WTC11 (cell line): ENCODE measurements around the gene SLC25A6.

Experiments used
- CTCF ChIP-seq: fragments of 200-600 bp; IDR thresholded peaks from 2 replicates; pipeline ENCODE4 v1.8.0; 2022; ENCODE audit warnings: antibody characterized with exemption
- E2F5 ChIP-seq: sonication (generic); formaldehyde crosslinking; IDR thresholded peaks from 2 replicates; pipeline ENCODE4 v1.8.1; 2022; ENCODE audit warnings: mild to moderate bottlenecking, moderate library complexity, missing genetic modification reagents
- ZNF121 ChIP-seq: sonication (generic); formaldehyde crosslinking; IDR thresholded peaks from 2 replicates; pipeline ENCODE4 v1.8.0; 2023; ENCODE audit warnings: missing genetic modification reagents
- ZNF232 ChIP-seq: sonication (generic); formaldehyde crosslinking; IDR thresholded peaks from 2 replicates; pipeline ENCODE4 v1.8.0; 2022; ENCODE audit warnings: mild to moderate bottlenecking, missing genetic modification reagents

GRCh38 chrX:1427756-1428155 lies 35.8 kb upstream of the SLC25A6 start:
- TF ChIP-seq CTCF (no peak), ZNF121 (CRISPR knock-in tag) (no peak), ZNF232 (CRISPR knock-in tag) (no peak), E2F5 (CRISPR knock-in tag) (no peak)
